Keratinocyte (primary cell): ENCODE results near the gene CSMD2. TPM values are rescaled to one million over a fixed set of nuclear protein-coding genes. Genes with fewer than 3 reads are reported as not detected.

Experiments
- DNase-seq: peaks from one replicate; pipeline ENCODE4 v3.0.0-alpha.2; 2011; ENCODE audit warnings: low read depth, missing footprints, low spot score
- FAIRE-seq: peaks from 2 replicates; lab custom pipeline; 2011; peaks lifted over from hg19 to GRCh38; lab: Jason Lieb, UNC
- H2AFZ ChIP-seq: 2 replicates; pipeline ENCODE4 v1.6.0; 2012; ENCODE audit warnings: low read length, control low read depth, inconsistent platforms; ENCODE audit not compliant: control insufficient read depth
- H3K27ac ChIP-seq: 2 replicates; pipeline ENCODE4 v1.5.1; 2011; ENCODE audit warnings: low read length; ENCODE audit not compliant: control insufficient read depth, insufficient read depth
- H3K27me3 ChIP-seq: 3 replicates; pipeline ENCODE4 v1.6.0; 2011; ENCODE audit warnings: low read length; ENCODE audit not compliant: control insufficient read depth, insufficient read depth; ENCODE audit errors: extremely low read depth
- H3K36me3 ChIP-seq, 2 experiments: 2 replicates in 1 of 2; 3 replicates in 1 of 2; pipeline ENCODE4 v1.5.1; 2011; ENCODE audit warnings: low read length in 2 of 2, mild to moderate bottlenecking in 1 of 2; ENCODE audit not compliant: control insufficient read depth in 2 of 2, insufficient read depth in 2 of 2; ENCODE audit errors: extremely low read depth in 1 of 2
- H3K4me1 ChIP-seq: 3 replicates; pipeline ENCODE4 v1.5.1; 2011; ENCODE audit warnings: low read length; ENCODE audit not compliant: control insufficient read depth, insufficient read depth; ENCODE audit errors: extremely low read depth
- H3K4me2 ChIP-seq: 3 replicates; pipeline ENCODE4 v1.6.0; 2011; ENCODE audit warnings: low read depth, low read length; ENCODE audit not compliant: control insufficient read depth, insufficient read depth; ENCODE audit errors: extremely low read depth
- H3K4me3 ChIP-seq, 3 experiments: fragments of 200-600 bp in 1 of 3; sonication (generic) in 1 of 3; 2 replicates in 2 of 3; 3 replicates in 1 of 3; pipeline ENCODE4 v1.5.1; 2011 to 2016; ENCODE audit warnings: low read length in 3 of 3, mild to moderate bottlenecking in 3 of 3, control low read depth in 2 of 3, inconsistent platforms in 1 of 3, low read depth in 1 of 3, mixed read lengths in 1 of 3, mixed run types in 1 of 3, moderate library complexity in 1 of 3; ENCODE audit not compliant: control insufficient read depth in 2 of 3, insufficient read depth in 2 of 3; ENCODE audit errors: extremely low read depth in 1 of 3
- H3K79me2 ChIP-seq: 2 replicates; pipeline ENCODE4 v1.6.0; 2012; ENCODE audit warnings: low read length; ENCODE audit not compliant: control insufficient read depth, insufficient read depth
- H3K9ac ChIP-seq: 3 replicates; pipeline ENCODE4 v1.6.0; 2011; ENCODE audit warnings: low read length; ENCODE audit not compliant: control insufficient read depth, insufficient read depth; ENCODE audit errors: extremely low read depth
- H3K9me1 ChIP-seq: 3 replicates; pipeline ENCODE4 v1.6.0; 2011; ENCODE audit warnings: low read length; ENCODE audit not compliant: control insufficient read depth, insufficient read depth; ENCODE audit errors: extremely low read depth
- H3K9me3 ChIP-seq: 2 replicates; pipeline ENCODE4 v1.5.1; 2012; ENCODE audit warnings: low read depth, low read length; ENCODE audit not compliant: control insufficient read depth
- H4K20me1 ChIP-seq: 3 replicates; pipeline ENCODE4 v1.6.0; 2011; ENCODE audit warnings: low read length; ENCODE audit not compliant: control insufficient read depth, insufficient read depth; ENCODE audit errors: extremely low read depth
- CTCF ChIP-seq, 3 experiments: IDR thresholded peaks in 1 of 3; conservative IDR thresholded peaks in 1 of 3; optimal IDR thresholded peaks in 1 of 3; 2 replicates in 2 of 3; 3 replicates in 1 of 3; pipeline versions ENCODE3 to v1.5.1; 2011; ENCODE audit warnings: low read length in 3 of 3, mild to moderate bottlenecking in 3 of 3, moderate library complexity in 2 of 3, control low read depth in 1 of 3, inconsistent platforms in 1 of 3; ENCODE audit not compliant: insufficient read depth in 2 of 3; ENCODE audit errors: extremely low read depth in 1 of 3
- EZH2 ChIP-seq: IDR thresholded peaks from one replicate; pipeline ENCODE4 v1.6.1; 2012; ENCODE audit warnings: inconsistent platforms, mild to moderate bottlenecking, low read length, moderate library complexity
- dilution Hi-C: fragments of 300-500 bp; cut with MboI; formaldehyde crosslinking; loops from one replicate; pipeline ENCODE4 v1.7.0; 2020; ENCODE audit warnings: low sequenced_read_pairs; ENCODE audit not compliant: extremely low pct_ligation_motif_present
- polyA plus RNA-seq, 5 experiments: library from polyadenylated mRNA; depleted of rRNA in 3 of 5; stranded (reverse) in 3 of 5; stranded (forward) in 1 of 5; unstranded in 1 of 5; fragments of >200 nt; gene quantifications; 1 replicate in 1 of 5; 2 replicates in 3 of 5; 3 replicates in 1 of 5; pipeline versions ENCODE4 v1.2.1 to v1.2.3, GENCODE V29; 2011 to 2012; ENCODE audit warnings: missing spikeins in 2 of 5, low read depth in 1 of 5, low replicate concordance in 1 of 5

CSMD2 gene
- polyA plus RNA-seq, 1 donor (not counting 4 experiments of a cell fraction or from before 2014, with no cell fraction given) = 2.0 TPM

DNA sequence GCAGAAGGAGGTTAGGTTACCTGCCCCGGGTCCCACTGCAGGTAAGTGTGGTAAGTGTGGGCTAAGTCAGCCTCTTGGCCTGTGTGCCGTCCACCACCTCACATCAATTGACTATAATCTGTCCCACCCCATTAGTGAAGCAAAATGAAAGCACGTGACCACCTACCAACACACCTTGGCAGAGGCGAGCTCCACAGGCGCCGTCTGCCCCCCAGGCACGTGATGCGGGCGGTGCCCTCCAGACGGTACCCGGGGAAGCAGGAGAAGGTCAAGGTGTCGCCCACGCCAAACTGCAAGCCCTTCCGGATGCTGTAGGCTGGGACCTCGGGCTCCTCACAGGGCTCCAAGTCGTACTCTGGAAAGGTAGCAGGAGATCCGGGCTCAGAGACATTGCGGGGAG lies 450.6 kb downstream of the CSMD2 start:
- FAIRE-seq = no peak
- Histone ChIP-seq H2AFZ (no peak overlapping the region), H4K20me1 (no peaks in the 10 kb centered on the region), H3K9me3 (no peaks in the 10 kb centered on the region), H3K9ac (no peak overlapping the region), H3K4me2 (no peak overlapping the region), H3K36me3 (no peaks in the 10 kb centered on the region), H3K79me2 (no peaks in the 10 kb centered on the region), H3K27ac (no peak overlapping the region), H3K9me1 (no peaks in the 10 kb centered on the region), H3K27me3 (no peaks in the 10 kb centered on the region), H3K4me1 (no peaks in the 10 kb centered on the region), H3K4me3 (no peak overlapping the region)
- no peak for DNase-seq
- dilution Hi-C loops = no loop called here
- TF ChIP-seq CTCF (optimal IDR thresholded peaks at IDR 0.05 in 1 of 3, IDR thresholded peaks at IDR 0.05 in 1 of 3, conservative IDR thresholded peaks at IDR 0.05 in 1 of 3; ENCODE audit: extremely low read depth in 1 of 3, insufficient read depth in 2 of 3, low read length in 3 of 3) (no peak), EZH2 (no peak)

GRCh38 chr1:33713058-33713877 lies 451.8 kb downstream of the CSMD2 start:
- no peak overlapping the region for H3K4me3 ChIP-seq
- H3K79me2 ChIP-seq = no peaks in the 10 kb centered on the region
- no peak for DNase-seq
- no peak overlapping the region for H3K9ac ChIP-seq
- no peaks in the 10 kb centered on the region for H4K20me1 ChIP-seq
- H3K4me1 ChIP-seq = no peaks in the 10 kb centered on the region
- H3K9me1 ChIP-seq = no peaks in the 10 kb centered on the region
- FAIRE-seq = no peak
- H3K9me3 ChIP-seq = no peaks in the 10 kb centered on the region
- TF ChIP-seq CTCF (optimal IDR thresholded peaks at IDR 0.05 in 1 of 3, IDR thresholded peaks at IDR 0.05 in 1 of 3, conservative IDR thresholded peaks at IDR 0.05 in 1 of 3; ENCODE audit: extremely low read depth in 1 of 3, insufficient read depth in 2 of 3, low read length in 3 of 3) (no peak), EZH2 (no peak)
- H3K4me2 ChIP-seq = no peak overlapping the region
- no peaks in the 10 kb centered on the region for H3K27me3 ChIP-seq
- dilution Hi-C loops = no loop called here
- H2AFZ ChIP-seq = no peak overlapping the region
- H3K27ac ChIP-seq = no peak overlapping the region
- no peaks in the 10 kb centered on the region for H3K36me3 ChIP-seq
